GM23338 (cell line): ENCODE data around the gene REG3G. TPM values are rescaled to one million over a fixed set of nuclear protein-coding genes. Genes with fewer than 3 reads are reported as not detected.

Source experiments
- ATAC-seq: fragments of 200-7000 bp; cut with Tn5 transposase; 3 replicates; pipeline ENCODE4 v1.9.1; 2020
- DNase-seq: peaks from one replicate; pipeline ENCODE4 v3.0.0-alpha.2; 2015; ENCODE audit warnings: low spot score
- H2AFZ ChIP-seq: fragments of 200-600 bp; sonication (generic); 2 replicates; pipeline ENCODE4 v1.8.0; 2016; ENCODE audit warnings: antibody characterized with exemption, mild to moderate bottlenecking, moderate library complexity
- H3F3A ChIP-seq: fragments of 200-600 bp; sonication (generic); replicated peaks from 2 replicates; pipeline ENCODE4 v1.8.0; 2017; ENCODE audit warnings: antibody characterized with exemption, mixed run types, low read depth
- H3K27ac ChIP-seq: fragments of 200-600 bp; sonication (generic); 2 replicates; pipeline ENCODE4 v1.6.1; 2016; ENCODE audit warnings: low read depth
- H3K27me3 ChIP-seq: fragments of 200-600 bp; sonication (generic); 2 replicates; pipeline ENCODE4 v1.8.0; 2016; ENCODE audit warnings: mild to moderate bottlenecking, mixed run types, moderate library complexity; ENCODE audit not compliant: insufficient read depth
- H3K36me3 ChIP-seq: fragments of 200-600 bp; sonication (generic); 2 replicates; pipeline ENCODE4 v1.8.0; 2016; ENCODE audit warnings: mild to moderate bottlenecking; ENCODE audit not compliant: insufficient read depth
- H3K4me1 ChIP-seq: fragments of 200-600 bp; sonication (generic); 2 replicates; pipeline ENCODE4 v1.8.0; 2016; ENCODE audit warnings: mild to moderate bottlenecking, moderate library complexity; ENCODE audit not compliant: insufficient read depth
- H3K4me2 ChIP-seq: fragments of 200-600 bp; sonication (generic); 2 replicates; pipeline ENCODE4 v1.7.1; 2017; ENCODE audit warnings: mixed run types
- H3K4me3 ChIP-seq: fragments of 200-600 bp; sonication (generic); 2 replicates; pipeline ENCODE4 v1.6.1; 2016; ENCODE audit warnings: mixed run types
- H3K79me2 ChIP-seq: fragments of 200-600 bp; sonication (generic); replicated peaks from 2 replicates; pipeline ENCODE4 v1.8.0; 2017; ENCODE audit warnings: mild to moderate bottlenecking; ENCODE audit not compliant: insufficient read depth
- H3K9me2 ChIP-seq: fragments of 200-600 bp; sonication (generic); 2 replicates; pipeline ENCODE4 v1.8.0; 2017; ENCODE audit not compliant: insufficient read depth
- H4K20me1 ChIP-seq: fragments of 200-600 bp; sonication (generic); replicated peaks from 2 replicates; pipeline ENCODE4 v1.8.0; 2017; ENCODE audit warnings: mild to moderate bottlenecking; ENCODE audit not compliant: insufficient read depth
- H3K27ac Mint-ChIP-seq: 2 replicates; pipeline ENCODE4 v1.8.0; 2020; ENCODE audit warnings: inconsistent platforms, mild to moderate bottlenecking, moderate library complexity, mixed read lengths
- H3K27me3 Mint-ChIP-seq: 3 replicates; pipeline ENCODE4 v1.8.0; 2022; ENCODE audit warnings: low read depth, mild to moderate bottlenecking, moderate library complexity, mixed read lengths, inconsistent platforms; ENCODE audit not compliant: insufficient read depth, poor library complexity
- H3K36me3 Mint-ChIP-seq: 3 replicates; pipeline ENCODE4 v1.8.0; 2021; ENCODE audit warnings: low read depth, mild to moderate bottlenecking, inconsistent platforms, moderate library complexity, mixed read lengths
- H3K4me1 Mint-ChIP-seq: 3 replicates; pipeline ENCODE4 v1.8.0; 2020; ENCODE audit warnings: mild to moderate bottlenecking, inconsistent platforms, mixed read lengths
- H3K4me3 Mint-ChIP-seq: 3 replicates; pipeline ENCODE4 v1.8.0; 2021; ENCODE audit warnings: moderate library complexity, mild to moderate bottlenecking, inconsistent platforms, mixed read lengths
- H3K9me3 Mint-ChIP-seq: 3 replicates; pipeline ENCODE4 v1.8.0; 2020; ENCODE audit warnings: moderate library complexity, mild to moderate bottlenecking, inconsistent platforms, mixed read lengths
- CREB1 ChIP-seq: fragments of 250-450 bp; sonication (Bioruptor Pico); IDR thresholded peaks from 2 replicates; pipeline ENCODE4 v1.5.0; 2020; ENCODE audit warnings: low read depth, mild to moderate bottlenecking, moderate library complexity
- CTCF ChIP-seq, 2 experiments: fragments of 200-600 bp in 1 of 2; sonication (generic) in 1 of 2; conservative IDR thresholded peaks; 2 replicates each; pipeline versions ENCODE4 v1.5.1 to v1.6.1; 2016 to 2017; ENCODE audit warnings: antibody characterized with exemption in 2 of 2, low read depth in 2 of 2, mild to moderate bottlenecking in 2 of 2, moderate library complexity in 1 of 2
- EZH2phosphoT487 ChIP-seq: fragments of 200-600 bp; sonication (generic); IDR thresholded peaks from one replicate; pipeline ENCODE4 v1.8.1; 2018; ENCODE audit warnings: antibody characterized with exemption; ENCODE audit not compliant: unreplicated experiment
- JUNB ChIP-seq: IDR thresholded peaks from one replicate; pipeline ENCODE4 v1.6.1; 2016; ENCODE audit warnings: antibody characterized with exemption; ENCODE audit not compliant: unreplicated experiment
- NANOG ChIP-seq: IDR thresholded peaks from 2 replicates; pipeline ENCODE4 v1.6.1; 2016; ENCODE audit warnings: antibody characterized with exemption, borderline replicate concordance
- POLR2AphosphoS5 ChIP-seq: IDR thresholded peaks from 2 replicates; pipeline ENCODE4 v1.6.1; 2016; ENCODE audit warnings: antibody characterized with exemption, low read depth
- REST ChIP-seq: IDR thresholded peaks from one replicate; pipeline ENCODE4 v1.6.1; 2018; ENCODE audit warnings: antibody characterized with exemption; ENCODE audit not compliant: unreplicated experiment
- STAT1 ChIP-seq: IDR thresholded peaks from one replicate; pipeline ENCODE4 v1.6.1; 2016; ENCODE audit warnings: antibody characterized with exemption; ENCODE audit not compliant: unreplicated experiment
- ZNF114 ChIP-seq: fragments of 250-450 bp; sonication (Bioruptor Pico); IDR thresholded peaks from 2 replicates; pipeline ENCODE4 v1.5.0; 2020; ENCODE audit warnings: mild to moderate bottlenecking, moderate library complexity
- ZNF331 ChIP-seq: fragments of 250-450 bp; sonication (Bioruptor Pico); IDR thresholded peaks from 2 replicates; pipeline ENCODE4 v1.5.0; 2020; ENCODE audit warnings: low read depth, mild to moderate bottlenecking, moderate library complexity
- polyA plus RNA-seq: library from polyadenylated mRNA; unstranded; fragments of >200 nt; fragmentation: Nextera tagmentation; extraction: Ambion mirVana; gene quantifications from 2 replicates; pipeline ENCODE4 v1.2.1, GENCODE V29; 2016
- total RNA-seq: library from RNA; depleted of rRNA; stranded (reverse); fragments of >200 nt; shearing (Covaris generic); gene quantifications from 2 replicates; pipeline ENCODE4 v1.2.3, GENCODE V29; 2014
- TF ChIP-seq, protein P1 (sequence below): IDR thresholded peaks from 2 replicates; pipeline ENCODE4 v1.6.1; 2016; ENCODE audit warnings: antibody characterized with exemption

Gene REG3G
- total and polyA plus RNA-seq, 2 experiments from 2014 or later: not detected

DNA sequence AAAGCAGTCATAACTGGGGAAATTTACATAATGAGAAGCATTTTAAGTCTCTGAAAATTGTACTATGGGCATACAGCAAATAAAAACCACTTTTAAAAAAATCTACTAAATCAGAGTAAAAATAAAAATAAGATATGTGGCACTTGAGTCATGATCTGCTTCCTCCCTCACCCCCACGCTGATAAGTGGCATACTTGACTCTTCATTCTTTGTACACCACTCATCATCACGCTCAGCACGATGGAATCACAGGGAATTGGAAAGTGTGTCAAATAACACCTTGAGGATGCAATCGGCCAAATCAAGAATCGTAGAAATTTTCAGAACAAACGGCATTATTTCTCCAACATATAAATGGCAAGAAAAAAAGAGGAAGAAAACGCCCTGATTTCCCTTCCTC is 41.1 kb upstream of the REG3G start:
- Mint-ChIP-seq H3K27ac (no peak overlapping the region), H3K4me3 (no peak overlapping the region), H3K4me1 (peaks cover 2% of the 10 kb centered on the region; the same call in 2 of the 3 replicates), H3K27me3 (no peaks in the 10 kb centered on the region), H3K9me3 (no peaks in the 10 kb centered on the region), H3K36me3 (no peaks in the 10 kb centered on the region)
- no peaks in the 10 kb centered on the region for H3F3A ChIP-seq
- no peaks in the 10 kb centered on the region for H3K27me3 ChIP-seq
- no peak overlapping the region for H3K4me2 ChIP-seq
- ATAC-seq: no peak
- H4K20me1 ChIP-seq: no peaks in the 10 kb centered on the region
- no peaks in the 10 kb centered on the region for H3K9me2 ChIP-seq
- no peak overlapping the region for H3K4me3 ChIP-seq
- no peak for DNase-seq
- H3K36me3 ChIP-seq: no peaks in the 10 kb centered on the region
- peaks cover 1% of the 10 kb centered on the region; the same call in 1 of the 2 replicates for H3K4me1 ChIP-seq
- H3K79me2 ChIP-seq: no peaks in the 10 kb centered on the region
- no peak overlapping the region for H3K27ac ChIP-seq
- no peak for TF ChIP-seq NANOG
- no peak for TF ChIP-seq POLR2AphosphoS5
- TF ChIP-seq EZH2phosphoT487: no peak
- no peak for TF ChIP-seq STAT1
- TF ChIP-seq CREB1: no peak
- H2AFZ ChIP-seq: no peak overlapping the region

DNA sequence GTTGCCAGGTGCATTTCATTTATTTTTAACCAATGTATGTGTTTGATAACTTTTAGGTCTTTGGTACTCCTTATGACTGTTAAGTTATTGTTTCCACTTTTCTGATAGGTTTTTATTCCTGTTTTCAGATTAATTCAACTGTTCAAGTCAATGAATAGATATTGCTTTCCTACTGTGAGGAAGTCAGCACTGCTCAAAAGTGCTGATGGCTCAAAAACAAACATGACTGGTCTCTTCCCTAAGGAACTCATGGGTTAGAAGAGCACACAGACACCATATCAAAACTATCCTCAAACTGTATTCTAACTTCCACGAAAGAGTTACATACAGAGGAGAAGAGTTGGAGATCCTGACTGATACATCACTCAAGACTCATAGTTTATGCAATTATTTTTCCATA is 39.9 kb upstream of the REG3G start:
- H3K4me1 ChIP-seq: no peaks in the 10 kb centered on the region
- no peaks in the 10 kb centered on the region for H4K20me1 ChIP-seq
- 0 out of 2 replicates have a peak, but pooled peaks cover 3% of the 10 kb centered on the region for H3K9me2 ChIP-seq
- no peaks in the 10 kb centered on the region for H3K27me3 ChIP-seq
- DNase-seq (no peak), ATAC-seq (no peak)
- Mint-ChIP-seq H3K4me1 (no peaks in the 10 kb centered on the region), H3K4me3 (no peak overlapping the region), H3K9me3 (no peaks in the 10 kb centered on the region), H3K36me3 (no peaks in the 10 kb centered on the region), H3K27me3 (no peaks in the 10 kb centered on the region), H3K27ac (no peak overlapping the region)
- no peak overlapping the region for H3K4me3 ChIP-seq
- no peak overlapping the region for H2AFZ ChIP-seq
- H3K36me3 ChIP-seq: no peaks in the 10 kb centered on the region
- no peak overlapping the region for H3K27ac ChIP-seq
- H3F3A ChIP-seq: no peaks in the 10 kb centered on the region
- H3K4me2 ChIP-seq: no peak overlapping the region
- H3K79me2 ChIP-seq: no peaks in the 10 kb centered on the region
- TF ChIP-seq ZNF114 (CRISPR knock-in tag) (no peak), NANOG (no peak), CREB1 (no peak), POLR2AphosphoS5 (no peak), CTCF (conservative IDR thresholded peaks at IDR 0.05; ENCODE audit: low read depth in 2 of 2) (no peak), REST (no peak), ZNF331 (CRISPR knock-in tag) (no peak), JUNB (no peak), EZH2phosphoT487 (no peak)
- TF ChIP-seq, protein P1, sequence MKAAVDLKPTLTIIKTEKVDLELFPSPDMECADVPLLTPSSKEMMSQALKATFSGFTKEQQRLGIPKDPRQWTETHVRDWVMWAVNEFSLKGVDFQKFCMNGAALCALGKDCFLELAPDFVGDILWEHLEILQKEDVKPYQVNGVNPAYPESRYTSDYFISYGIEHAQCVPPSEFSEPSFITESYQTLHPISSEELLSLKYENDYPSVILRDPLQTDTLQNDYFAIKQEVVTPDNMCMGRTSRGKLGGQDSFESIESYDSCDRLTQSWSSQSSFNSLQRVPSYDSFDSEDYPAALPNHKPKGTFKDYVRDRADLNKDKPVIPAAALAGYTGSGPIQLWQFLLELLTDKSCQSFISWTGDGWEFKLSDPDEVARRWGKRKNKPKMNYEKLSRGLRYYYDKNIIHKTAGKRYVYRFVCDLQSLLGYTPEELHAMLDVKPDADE: no peak
